ENCODE results near the gene SUFU.

SUFU gene

DNA sequence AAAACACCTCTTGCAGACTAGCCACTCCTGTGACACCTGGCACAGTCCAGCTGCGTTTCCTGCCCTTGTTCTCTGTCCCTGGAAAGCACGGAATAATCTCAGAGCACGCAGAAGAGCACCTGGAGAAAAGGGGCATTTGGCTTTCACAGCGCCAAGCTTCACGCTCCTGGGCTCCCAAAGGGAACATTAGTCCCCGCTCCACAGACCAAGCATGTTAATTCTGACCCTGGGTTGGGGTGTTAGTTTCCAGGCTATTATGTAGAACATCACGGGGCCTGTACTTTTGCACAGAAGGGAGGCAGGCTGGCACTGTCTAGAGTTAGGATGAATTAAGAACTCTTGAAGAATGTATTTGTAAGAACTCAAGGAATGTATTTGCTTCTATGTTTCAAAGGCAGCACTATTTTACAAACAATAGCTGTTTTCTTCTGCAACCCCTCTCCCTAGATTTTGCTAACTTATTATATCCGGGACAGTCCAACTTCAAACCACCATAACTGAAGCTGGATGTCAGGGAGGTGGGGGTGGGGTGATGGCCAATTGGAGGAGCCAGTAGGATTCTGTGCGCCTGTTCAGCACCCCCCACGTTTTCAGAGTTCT is 78.3 kb downstream of the SUFU start:
- no peak for DNase-seq (ENCODE audit: insufficient read length, low spot score)
- no peak for FAIRE-seq

DNA sequence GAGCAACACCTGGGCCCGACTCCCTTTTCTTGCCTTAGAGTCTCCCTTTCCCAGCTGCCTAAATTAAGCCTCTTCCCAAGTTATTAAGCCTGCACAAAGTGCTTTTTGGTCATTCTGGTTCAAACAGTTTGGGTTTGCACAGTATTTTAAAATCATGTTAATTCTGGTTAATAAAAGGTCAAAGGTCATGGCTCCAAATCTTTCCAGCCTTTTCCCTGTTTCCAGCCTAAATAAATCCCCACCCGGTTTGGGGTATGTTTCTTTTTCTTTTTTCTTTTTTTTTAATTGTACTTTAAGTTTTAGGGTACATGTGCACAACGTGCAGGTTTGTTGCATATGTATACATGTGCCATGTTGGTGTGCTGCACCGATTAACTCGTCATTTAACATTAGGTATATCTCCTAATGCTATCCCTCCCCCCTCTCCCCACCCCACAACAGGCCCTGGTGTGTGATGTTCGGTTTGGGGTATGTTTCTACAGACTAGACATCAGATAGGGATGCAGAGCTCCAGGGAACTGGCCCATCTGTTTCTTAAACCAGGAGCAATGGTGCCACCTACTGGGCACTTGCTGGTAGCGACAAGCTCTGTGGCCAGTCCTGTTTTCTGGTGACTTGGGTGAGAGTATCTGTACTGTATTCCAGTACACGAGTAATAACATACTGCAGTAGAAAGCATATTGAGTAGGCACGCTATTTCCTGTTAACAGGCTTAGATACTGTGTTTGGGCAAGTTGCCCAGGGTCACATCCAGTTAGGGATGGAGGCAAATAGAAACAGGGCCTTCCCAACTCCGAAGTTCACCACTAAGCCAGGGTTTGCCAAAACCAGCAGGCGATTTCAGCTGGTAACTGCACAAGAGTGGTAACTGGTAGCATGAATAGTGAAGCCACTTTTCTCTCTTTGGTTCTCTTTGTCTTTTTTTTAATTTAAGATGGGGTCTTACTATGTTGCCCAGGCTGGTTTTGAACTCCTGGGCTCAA is 80.0 kb downstream of the SUFU start:
- TF ChIP-seq POU2F2 (IDR thresholded peaks at IDR 0.05; ENCODE audit: low read depth, low read length) (no peak), SPI1 (IDR thresholded peaks at IDR 0.05; ENCODE audit: low read depth, low read length) (no peak), TAF1 (IDR thresholded peaks at IDR 0.05; ENCODE audit: low read depth, low read length) (no peak), PAX5 (IDR thresholded peaks at IDR 0.05; ENCODE audit: insufficient read depth, low read length, severe bottlenecking) (no peak), POLR2AphosphoS5 (IDR thresholded peaks at IDR 0.05; ENCODE audit: low read depth, low read length) (no peak), POLR2A (IDR thresholded peaks at IDR 0.05; ENCODE audit: low read depth, low read length) (no peak)
- DNase-seq (ENCODE audit: insufficient read length, low spot score) (peak; percentile 75), FAIRE-seq (peak; percentile 95)

More for the DNA sequence above, 78.3 kb downstream of the SUFU start:
- TF ChIP-seq POLR2A (IDR thresholded peaks at IDR 0.05; ENCODE audit: low read depth, low read length): no peak
- no peak for TF ChIP-seq POU2F2 (IDR thresholded peaks at IDR 0.05; ENCODE audit: low read depth, low read length)
- no peak for TF ChIP-seq POLR2AphosphoS5 (IDR thresholded peaks at IDR 0.05; ENCODE audit: low read depth, low read length)
- no peak for TF ChIP-seq SPI1 (IDR thresholded peaks at IDR 0.05; ENCODE audit: low read depth, low read length)
- no peak for TF ChIP-seq TAF1 (IDR thresholded peaks at IDR 0.05; ENCODE audit: low read depth, low read length)
- no peak for TF ChIP-seq PAX5 (IDR thresholded peaks at IDR 0.05; ENCODE audit: insufficient read depth, low read length, severe bottlenecking)

DNA sequence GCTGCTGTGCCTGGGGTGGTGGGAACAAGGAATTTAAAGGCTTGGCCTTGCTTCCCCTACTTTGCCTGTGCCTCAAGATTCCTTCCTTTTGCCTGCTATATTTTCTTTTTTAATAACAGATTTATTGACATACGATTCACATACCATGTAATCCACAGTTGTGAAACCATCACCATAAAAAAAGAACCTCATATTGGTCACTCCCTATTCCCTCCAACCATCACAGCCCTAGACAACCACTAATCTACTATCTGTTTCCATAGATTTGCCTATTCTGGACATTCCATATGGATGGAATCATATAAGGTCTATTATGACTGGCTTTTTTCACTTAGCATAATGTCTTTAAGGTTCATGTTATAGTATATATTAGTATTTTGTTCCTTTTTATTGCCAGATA is 81.3 kb downstream of the SUFU start:
- TF ChIP-seq POLR2A (IDR thresholded peaks at IDR 0.05; ENCODE audit: low read depth, low read length): no peak
- no peak for TF ChIP-seq POU2F2 (IDR thresholded peaks at IDR 0.05; ENCODE audit: low read depth, low read length)
- TF ChIP-seq SPI1 (IDR thresholded peaks at IDR 0.05; ENCODE audit: low read depth, low read length): no peak
- TF ChIP-seq POLR2AphosphoS5 (IDR thresholded peaks at IDR 0.05; ENCODE audit: low read depth, low read length): no peak
- TF ChIP-seq TAF1 (IDR thresholded peaks at IDR 0.05; ENCODE audit: low read depth, low read length): no peak
- TF ChIP-seq PAX5 (IDR thresholded peaks at IDR 0.05; ENCODE audit: insufficient read depth, low read length, severe bottlenecking): no peak
- no peak for FAIRE-seq

DNA sequence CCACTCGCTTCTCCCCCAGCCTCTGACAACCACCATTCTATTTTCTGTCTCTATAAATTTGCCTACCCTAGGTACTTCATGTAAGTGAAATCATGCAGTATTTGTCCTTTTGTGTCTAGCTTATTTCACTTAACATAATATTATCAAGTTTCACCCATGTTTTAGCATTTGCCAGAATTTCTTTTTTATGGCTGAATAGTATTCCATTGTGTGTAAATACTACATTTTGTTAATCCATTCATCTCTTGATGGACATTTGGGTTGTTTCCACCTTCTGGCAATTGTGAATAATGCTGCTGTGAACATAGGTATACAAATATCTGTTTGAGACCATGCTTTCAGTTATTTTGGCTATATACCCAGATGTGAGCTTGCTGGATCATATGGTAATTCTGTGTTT is 83.1 kb downstream of the SUFU start:
- FAIRE-seq: no peak
- no peak for TF ChIP-seq SPI1 (IDR thresholded peaks at IDR 0.05; ENCODE audit: low read depth, low read length)
- TF ChIP-seq PAX5 (IDR thresholded peaks at IDR 0.05; ENCODE audit: insufficient read depth, low read length, severe bottlenecking): no peak
- TF ChIP-seq TAF1 (IDR thresholded peaks at IDR 0.05; ENCODE audit: low read depth, low read length): no peak
- no peak for TF ChIP-seq POU2F2 (IDR thresholded peaks at IDR 0.05; ENCODE audit: low read depth, low read length)
- no peak for TF ChIP-seq POLR2A (IDR thresholded peaks at IDR 0.05; ENCODE audit: low read depth, low read length)
- no peak for TF ChIP-seq POLR2AphosphoS5 (IDR thresholded peaks at IDR 0.05; ENCODE audit: low read depth, low read length)
- no peak for DNase-seq (ENCODE audit: insufficient read length, low spot score)

More for the DNA sequence above, 81.3 kb downstream of the SUFU start:
- no peak for DNase-seq (ENCODE audit: insufficient read length, low spot score)

DNA sequence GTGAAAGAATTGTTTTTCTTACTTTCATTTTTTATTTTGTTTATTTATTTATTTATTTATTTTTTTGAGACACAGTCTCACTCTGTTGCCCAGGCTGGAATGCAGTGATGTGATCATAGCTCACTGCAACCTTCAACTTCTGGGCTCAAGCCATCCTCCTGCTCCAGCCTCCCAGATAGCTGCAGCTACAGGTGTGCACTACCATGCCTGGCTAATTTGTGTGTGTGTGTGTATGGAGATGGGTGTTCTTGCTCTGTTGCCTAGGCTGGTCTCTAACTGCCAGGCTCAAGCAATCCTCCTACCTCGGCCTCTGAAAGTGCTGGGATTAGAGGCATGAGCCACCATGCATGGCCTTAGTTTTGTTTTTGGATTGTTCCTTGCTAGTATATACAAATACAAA is 85.1 kb downstream of the SUFU start:
- no peak for DNase-seq (ENCODE audit: insufficient read length, low spot score)
- TF ChIP-seq TAF1 (IDR thresholded peaks at IDR 0.05; ENCODE audit: low read depth, low read length): no peak
- TF ChIP-seq SPI1 (IDR thresholded peaks at IDR 0.05; ENCODE audit: low read depth, low read length): no peak
- no peak for TF ChIP-seq POLR2AphosphoS5 (IDR thresholded peaks at IDR 0.05; ENCODE audit: low read depth, low read length)
- TF ChIP-seq PAX5 (IDR thresholded peaks at IDR 0.05; ENCODE audit: insufficient read depth, low read length, severe bottlenecking): no peak
- TF ChIP-seq POLR2A (IDR thresholded peaks at IDR 0.05; ENCODE audit: low read depth, low read length): no peak
- no peak for TF ChIP-seq POU2F2 (IDR thresholded peaks at IDR 0.05; ENCODE audit: low read depth, low read length)
- FAIRE-seq: no peak

DNA sequence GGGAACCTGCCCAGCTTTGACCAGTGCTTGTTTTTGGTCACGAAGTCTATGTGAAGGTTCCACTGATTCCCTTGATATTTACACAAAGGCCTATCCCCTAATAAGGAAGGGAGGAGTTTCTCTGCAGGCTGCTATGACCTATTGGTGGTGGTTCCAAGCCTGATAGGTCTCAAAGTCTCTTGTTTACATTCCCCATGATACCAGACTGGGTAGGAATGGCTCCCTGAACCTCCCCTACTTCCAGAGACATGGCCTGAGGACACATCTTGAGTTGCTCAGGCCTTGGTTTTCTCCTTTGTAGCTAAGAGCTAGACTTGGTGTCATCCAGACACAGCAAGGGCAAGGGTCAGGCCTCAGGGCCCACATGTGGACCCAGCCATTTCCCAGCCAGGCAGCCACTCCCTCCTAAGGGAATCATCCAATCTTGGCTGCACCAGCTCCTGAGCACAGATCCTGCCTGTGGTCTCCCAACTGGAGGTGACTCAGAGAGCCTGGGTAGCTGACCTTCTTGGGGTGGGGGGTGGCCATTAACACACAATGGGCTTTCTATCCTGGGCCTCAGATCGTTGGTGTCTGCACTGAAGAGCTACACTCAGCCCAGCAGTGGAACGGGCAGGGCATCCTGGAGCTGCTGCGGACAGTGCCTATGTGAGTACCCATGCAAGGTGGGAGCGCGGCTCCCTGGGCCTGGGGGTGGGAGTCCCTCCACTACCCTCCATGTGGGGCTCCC is 89.5 kb downstream of the SUFU start:
- TF ChIP-seq POU2F2 (IDR thresholded peaks at IDR 0.05; ENCODE audit: low read depth, low read length): no peak
- no peak for TF ChIP-seq POLR2AphosphoS5 (IDR thresholded peaks at IDR 0.05; ENCODE audit: low read depth, low read length)
- TF ChIP-seq TAF1 (IDR thresholded peaks at IDR 0.05; ENCODE audit: low read depth, low read length): no peak
- TF ChIP-seq PAX5 (IDR thresholded peaks at IDR 0.05; ENCODE audit: insufficient read depth, low read length, severe bottlenecking): no peak
- no peak for TF ChIP-seq SPI1 (IDR thresholded peaks at IDR 0.05; ENCODE audit: low read depth, low read length)
- no peak for TF ChIP-seq POLR2A (IDR thresholded peaks at IDR 0.05; ENCODE audit: low read depth, low read length)
- FAIRE-seq: no peak
- DNase-seq (ENCODE audit: insufficient read length, low spot score): no peak

DNA sequence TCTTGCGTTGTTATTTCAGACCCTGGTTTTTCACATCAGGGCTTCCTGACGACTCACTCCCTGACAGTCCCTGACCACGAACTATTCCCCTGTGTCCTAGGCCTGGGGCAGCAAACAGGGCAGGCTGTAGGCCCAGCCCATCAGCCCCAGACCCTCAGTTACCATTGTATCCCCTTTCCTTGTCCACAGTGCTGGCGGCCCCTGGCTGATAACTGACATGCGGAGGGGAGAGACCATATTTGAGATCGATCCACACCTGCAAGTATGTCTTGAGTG is 90.0 kb downstream of the SUFU start:
- FAIRE-seq: no peak
- DNase-seq (ENCODE audit: insufficient read length, low spot score): no peak
- no peak for TF ChIP-seq PAX5 (IDR thresholded peaks at IDR 0.05; ENCODE audit: insufficient read depth, low read length, severe bottlenecking)
- TF ChIP-seq POU2F2 (IDR thresholded peaks at IDR 0.05; ENCODE audit: low read depth, low read length): no peak
- no peak for TF ChIP-seq SPI1 (IDR thresholded peaks at IDR 0.05; ENCODE audit: low read depth, low read length)
- TF ChIP-seq POLR2AphosphoS5 (IDR thresholded peaks at IDR 0.05; ENCODE audit: low read depth, low read length): no peak
- no peak for TF ChIP-seq TAF1 (IDR thresholded peaks at IDR 0.05; ENCODE audit: low read depth, low read length)
- no peak for TF ChIP-seq POLR2A (IDR thresholded peaks at IDR 0.05; ENCODE audit: low read depth, low read length)

DNA sequence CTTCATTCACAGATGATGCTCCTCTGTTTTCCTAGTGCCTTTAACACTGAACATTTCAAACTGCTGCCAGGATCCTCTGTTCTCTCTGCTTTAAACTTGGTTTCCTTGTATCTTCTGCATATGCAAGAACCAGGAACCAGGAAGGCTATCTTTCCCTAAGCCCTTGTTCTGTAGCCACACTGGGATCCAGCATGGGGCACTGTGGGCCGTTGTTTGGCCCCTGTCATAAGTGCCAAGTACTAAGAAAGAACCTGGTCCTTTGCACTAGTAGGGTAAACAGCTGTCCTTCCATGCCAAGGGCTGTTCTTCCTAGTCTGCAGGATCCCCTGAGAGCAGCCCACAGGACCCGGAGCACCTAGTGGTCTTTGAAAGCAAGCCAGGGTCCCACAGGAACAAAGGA is 91.5 kb downstream of the SUFU start:
- no peak for TF ChIP-seq POU2F2 (IDR thresholded peaks at IDR 0.05; ENCODE audit: low read depth, low read length)
- TF ChIP-seq PAX5 (IDR thresholded peaks at IDR 0.05; ENCODE audit: insufficient read depth, low read length, severe bottlenecking): no peak
- no peak for TF ChIP-seq SPI1 (IDR thresholded peaks at IDR 0.05; ENCODE audit: low read depth, low read length)
- no peak for TF ChIP-seq TAF1 (IDR thresholded peaks at IDR 0.05; ENCODE audit: low read depth, low read length)
- TF ChIP-seq POLR2AphosphoS5 (IDR thresholded peaks at IDR 0.05; ENCODE audit: low read depth, low read length): no peak
- no peak for TF ChIP-seq POLR2A (IDR thresholded peaks at IDR 0.05; ENCODE audit: low read depth, low read length)
- FAIRE-seq (no peak), DNase-seq (ENCODE audit: insufficient read length, low spot score) (no peak)

DNA sequence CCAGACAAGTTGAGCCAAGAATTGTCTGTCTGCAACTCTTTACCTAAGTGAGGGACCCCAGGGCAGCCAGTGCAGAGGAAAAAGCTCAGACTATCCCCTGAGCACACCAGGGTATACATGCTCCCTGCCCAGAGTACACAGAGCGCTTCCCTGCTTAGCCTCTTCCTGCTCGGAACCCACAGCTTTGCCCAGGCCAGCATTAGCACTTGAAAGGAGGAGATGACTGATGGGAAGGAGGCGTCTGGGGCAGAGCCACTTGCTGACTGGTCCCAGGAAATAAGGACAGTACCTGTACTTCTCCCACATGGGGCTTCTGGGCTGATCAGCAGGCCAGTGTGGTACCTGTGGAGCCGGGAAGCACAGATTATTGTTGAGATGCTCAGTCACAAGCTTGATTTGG is 92.1 kb downstream of the SUFU start:
- FAIRE-seq (no peak), DNase-seq (ENCODE audit: insufficient read length, low spot score) (no peak)
- TF ChIP-seq TAF1 (IDR thresholded peaks at IDR 0.05; ENCODE audit: low read depth, low read length): no peak
- no peak for TF ChIP-seq POLR2AphosphoS5 (IDR thresholded peaks at IDR 0.05; ENCODE audit: low read depth, low read length)
- TF ChIP-seq POLR2A (IDR thresholded peaks at IDR 0.05; ENCODE audit: low read depth, low read length): no peak
- TF ChIP-seq PAX5 (IDR thresholded peaks at IDR 0.05; ENCODE audit: insufficient read depth, low read length, severe bottlenecking): no peak
- no peak for TF ChIP-seq SPI1 (IDR thresholded peaks at IDR 0.05; ENCODE audit: low read depth, low read length)
- TF ChIP-seq POU2F2 (IDR thresholded peaks at IDR 0.05; ENCODE audit: low read depth, low read length): no peak

All from GM12891 (cell line).